ENCODE measurements around the gene PDSS1.

Gene PDSS1

GRCh38 chr10:26706206-26706605 lies 8.7 kb downstream of the PDSS1 start:
- TF ChIP-seq CTCF (IDR thresholded peaks at IDR 0.05) = no peak

GRCh38 chr10:26706936-26707335 lies 9.4 kb downstream of the PDSS1 start:
- no peak for TF ChIP-seq CTCF (IDR thresholded peaks at IDR 0.05)

- TF ChIP-seq CTCF (IDR thresholded peaks at IDR 0.05) = no peak
These were observed 13.8 kb downstream of the PDSS1 start for GRCh38 chr10:26711324-26711723.

GRCh38 chr10:26714415-26715136 lies 17.1 kb downstream of the PDSS1 start:
- TF ChIP-seq CTCF (IDR thresholded peaks at IDR 0.05) = no peak

GRCh38 chr10:26715137-26715487 lies 17.6 kb downstream of the PDSS1 start:
- no peak for TF ChIP-seq CTCF (IDR thresholded peaks at IDR 0.05)

- no peak for TF ChIP-seq CTCF (IDR thresholded peaks at IDR 0.05)
These were observed 20.0 kb downstream of the PDSS1 start for GRCh38 chr10:26717476-26717875.

- no peak for TF ChIP-seq CTCF (IDR thresholded peaks at IDR 0.05)
These were observed 24.1 kb downstream of the PDSS1 start for GRCh38 chr10:26721561-26721960.

- no peak for TF ChIP-seq CTCF (IDR thresholded peaks at IDR 0.05)
These were observed 25.5 kb downstream of the PDSS1 start for GRCh38 chr10:26723016-26723415.

Measured in LNCAP (cell line).